ENCODE measurements around the gene KNDC1. TPM values are rescaled to one million over a fixed set of nuclear protein-coding genes. Genes with fewer than 3 reads are reported as not detected.

KNDC1 gene
- total and polyA plus RNA-seq, 10 of the 15 experiments (the other 5 are each of a cell fraction or from before 2014, with no cell fraction given) = 0.03 to 0.11 (median 0.05) TPM; not detected in 7

DNA sequence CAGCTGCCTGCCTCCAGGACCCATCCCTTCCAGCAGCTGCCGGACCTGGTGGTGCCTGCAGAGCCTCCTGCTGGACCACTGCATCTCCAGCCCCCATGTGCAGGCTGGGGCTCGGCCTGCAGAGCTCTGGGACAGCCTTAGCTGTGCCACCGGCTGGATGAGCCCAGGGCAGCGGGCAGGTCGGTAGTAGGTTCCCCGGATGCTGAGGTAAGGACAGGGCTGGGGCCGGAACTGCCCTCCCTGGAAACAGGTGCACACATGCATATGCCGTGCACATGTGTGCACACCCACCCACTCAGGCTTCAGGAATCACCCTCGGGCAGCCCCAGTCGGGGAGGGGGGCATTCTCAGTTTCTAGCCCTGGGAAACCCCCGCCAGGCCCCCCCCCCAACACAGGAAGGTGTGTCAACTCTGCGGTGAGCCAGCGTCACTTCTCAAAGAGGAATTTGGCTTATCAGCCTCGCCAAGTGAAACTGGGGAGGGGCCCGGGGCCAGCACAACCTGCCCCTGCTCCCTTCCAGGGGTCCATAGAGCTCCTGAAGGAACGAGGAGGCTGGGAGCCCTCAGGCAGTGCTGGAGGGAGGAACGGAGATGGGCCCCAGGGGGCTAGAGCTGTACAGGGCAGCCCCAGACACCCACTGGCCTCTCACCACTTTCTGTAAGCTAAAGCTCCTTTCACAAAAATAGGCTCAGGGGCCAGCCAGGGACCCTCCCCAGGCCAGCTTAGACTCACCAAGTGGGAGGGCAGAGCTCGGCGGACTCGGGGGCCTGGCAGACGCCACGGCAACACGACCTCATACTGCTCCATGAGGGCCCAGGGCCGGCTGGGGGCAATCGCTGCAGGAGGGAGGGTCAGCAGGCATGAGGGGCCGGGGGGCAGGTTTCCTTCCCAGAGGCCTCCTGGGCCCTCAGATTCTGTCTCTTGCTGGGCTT lies 115.0 kb downstream of the KNDC1 start:
- ChIA-PET RAD21 (ENCODE audit: unreplicated experiment) (interaction anchor here (1.2 to 2.4 kb wide), 5 partner anchors 14 to 131 kb away, joined by 3 to 9 read pairs (median 4); no protein-coding TSS in a partner anchor), POLR2A (interaction anchor here (0.5 to 1.5 kb wide), 5 partner anchors 9 to 116 kb away, joined by 3 to 7 read pairs (median 5); no protein-coding TSS in a partner anchor), SMC1A (ENCODE audit: uncharacterized antibody, unreplicated experiment) (interaction anchor here (1.0 to 1.5 kb wide), 3 partner anchors 12 to 127 kb away, joined by 4 to 5 read pairs (median 4); no protein-coding TSS in a partner anchor), CTCF (interaction anchor here (1.0 to 3.2 kb wide), 7 partner anchors 11 to 129 kb away, joined by 4 to 15 read pairs (median 5); no protein-coding TSS in a partner anchor)
- in situ Hi-C loops (cut with MboI) (no loop called here), intact Hi-C loops (cut with micrococcal nuclease; ENCODE audit: unreplicated experiment) (loop anchor here (2.0 kb wide), 1 partner anchor 34 kb away; the partner anchor contains the start of genes TUBGCP2 and ZNF511)
- H3K4me2 ChIP-seq (ENCODE audit: control insufficient read depth, insufficient read depth) = peak overlapping the region; percentile 90
- no peaks in the 10 kb centered on the region; the same call in 1 of the 2 replicates for H4K20me1 ChIP-seq (ENCODE audit: control insufficient read depth, insufficient read depth)
- ATAC-seq = peak; percentile 69
- under 1% methylated on average over 24 of the region's 26 CpGs for WGBS (ENCODE audit: insufficient coverage, insufficient replicate concordance, low lambda C conversion rate, missing lambda C conversion rate)
- peak overlapping the region; percentile 96 for H3K27ac ChIP-seq (ENCODE audit: control insufficient read depth, insufficient read depth)
- H3K36me3 ChIP-seq (ENCODE audit: control insufficient read depth in 2 of 2, insufficient read depth in 2 of 2, low read length in 1 of 2) = peaks cover 5 to 28% of the 10 kb centered on the region in 2 experiments
- BruUV-seq (replicated peaks) = no TSS peak
- peak overlapping the region; percentile 92 for H3K9ac ChIP-seq (ENCODE audit: control insufficient read depth, insufficient read depth, low read length)
- H2AFZ ChIP-seq (ENCODE audit: control insufficient read depth, low read depth, low read length) = no peak overlapping the region; the same call in none of the 2 replicates
- peak; percentile 90 for FAIRE-seq
- DNase-seq (ENCODE audit: low read depth, low spot score) = peak; percentile 72
- no peaks in the 10 kb centered on the region for H3K9me3 ChIP-seq (replicated peaks; ENCODE audit: control insufficient read depth, insufficient read depth, low read length)
- H3K4me1 ChIP-seq (ENCODE audit: control insufficient read depth, insufficient read depth, low read length) = peaks cover 33% of the 10 kb centered on the region
- H3K27me3 ChIP-seq (replicated peaks in 1 of 2; ENCODE audit: control insufficient read depth in 2 of 2, insufficient read depth in 2 of 2, low read length in 1 of 2) = no peaks in the 10 kb centered on the region
- peaks cover 23% of the 10 kb centered on the region for H3K79me2 ChIP-seq (ENCODE audit: control insufficient read depth, insufficient read depth, low read length)
- peak overlapping the region; percentile 94 for H3K4me3 ChIP-seq
- peak; percentile 79 for TF ChIP-seq MTA2 (IDR thresholded peaks at IDR 0.05; ENCODE audit: low read depth)
- TF ChIP-seq MXI1 (IDR thresholded peaks at IDR 0.05; ENCODE audit: low read depth, low read length) = peak; percentile 92
- TF ChIP-seq SUPT20H (IDR thresholded peaks at IDR 0.05; ENCODE audit: borderline replicate concordance, control insufficient read depth, low read depth, low read length) = no peak
- no peak for TF ChIP-seq NFYA (IDR thresholded peaks at IDR 0.05; ENCODE audit: borderline replicate concordance, low read depth, low read length)
- TF ChIP-seq EP300 (IDR thresholded peaks at IDR 0.05; ENCODE audit: borderline replicate concordance in 1 of 2, control insufficient read depth in 1 of 2, low read depth in 2 of 2, low read length in 2 of 2) = peak; percentile 18 to 29; a peak in 1 of 4 replicates
- TF ChIP-seq SIX5 (IDR thresholded peaks at IDR 0.05; ENCODE audit: low read depth, low read length, severe bottlenecking) = no peak
- TF ChIP-seq, protein P1, sequence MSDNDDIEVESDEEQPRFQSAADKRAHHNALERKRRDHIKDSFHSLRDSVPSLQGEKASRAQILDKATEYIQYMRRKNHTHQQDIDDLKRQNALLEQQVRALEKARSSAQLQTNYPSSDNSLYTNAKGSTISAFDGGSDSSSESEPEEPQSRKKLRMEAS (IDR thresholded peaks at IDR 0.05; ENCODE audit: low read depth, low read length) = peak; percentile 77
- TF ChIP-seq YBX1 (IDR thresholded peaks at IDR 0.05) = no peak
- no peak for TF ChIP-seq HDAC2 (IDR thresholded peaks at IDR 0.05)
- no peak for TF ChIP-seq ZNF24 (IDR thresholded peaks at IDR 0.05)
- TF ChIP-seq ZBED1 (IDR thresholded peaks at IDR 0.05; ENCODE audit: borderline replicate concordance) = peak; percentile 90; the same call in 1 of the 2 replicates
- TF ChIP-seq, protein P2, sequence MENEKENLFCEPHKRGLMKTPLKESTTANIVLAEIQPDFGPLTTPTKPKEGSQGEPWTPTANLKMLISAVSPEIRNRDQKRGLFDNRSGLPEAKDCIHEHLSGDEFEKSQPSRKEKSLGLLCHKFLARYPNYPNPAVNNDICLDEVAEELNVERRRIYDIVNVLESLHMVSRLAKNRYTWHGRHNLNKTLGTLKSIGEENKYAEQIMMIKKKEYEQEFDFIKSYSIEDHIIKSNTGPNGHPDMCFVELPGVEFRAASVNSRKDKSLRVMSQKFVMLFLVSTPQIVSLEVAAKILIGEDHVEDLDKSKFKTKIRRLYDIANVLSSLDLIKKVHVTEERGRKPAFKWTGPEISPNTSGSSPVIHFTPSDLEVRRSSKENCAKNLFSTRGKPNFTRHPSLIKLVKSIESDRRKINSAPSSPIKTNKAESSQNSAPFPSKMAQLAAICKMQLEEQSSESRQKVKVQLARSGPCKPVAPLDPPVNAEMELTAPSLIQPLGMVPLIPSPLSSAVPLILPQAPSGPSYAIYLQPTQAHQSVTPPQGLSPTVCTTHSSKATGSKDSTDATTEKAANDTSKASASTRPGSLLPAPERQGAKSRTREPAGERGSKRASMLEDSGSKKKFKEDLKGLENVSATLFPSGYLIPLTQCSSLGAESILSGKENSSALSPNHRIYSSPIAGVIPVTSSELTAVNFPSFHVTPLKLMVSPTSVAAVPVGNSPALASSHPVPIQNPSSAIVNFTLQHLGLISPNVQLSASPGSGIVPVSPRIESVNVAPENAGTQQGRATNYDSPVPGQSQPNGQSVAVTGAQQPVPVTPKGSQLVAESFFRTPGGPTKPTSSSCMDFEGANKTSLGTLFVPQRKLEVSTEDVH (IDR thresholded peaks at IDR 0.05; ENCODE audit: low read depth, partially characterized antibody) = no peak
- no peak for TF ChIP-seq KLF5 (IDR thresholded peaks at IDR 0.05; ENCODE audit: partially characterized antibody)
- TF ChIP-seq MEF2A (IDR thresholded peaks at IDR 0.05; ENCODE audit: insufficient read depth, low read depth, low read length) = peak; percentile 51; the same call in 1 of the 2 replicates
- TF ChIP-seq, protein P3, sequence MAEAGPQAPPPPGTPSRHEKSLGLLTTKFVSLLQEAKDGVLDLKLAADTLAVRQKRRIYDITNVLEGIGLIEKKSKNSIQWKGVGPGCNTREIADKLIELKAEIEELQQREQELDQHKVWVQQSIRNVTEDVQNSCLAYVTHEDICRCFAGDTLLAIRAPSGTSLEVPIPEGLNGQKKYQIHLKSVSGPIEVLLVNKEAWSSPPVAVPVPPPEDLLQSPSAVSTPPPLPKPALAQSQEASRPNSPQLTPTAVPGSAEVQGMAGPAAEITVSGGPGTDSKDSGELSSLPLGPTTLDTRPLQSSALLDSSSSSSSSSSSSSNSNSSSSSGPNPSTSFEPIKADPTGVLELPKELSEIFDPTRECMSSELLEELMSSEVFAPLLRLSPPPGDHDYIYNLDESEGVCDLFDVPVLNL (IDR thresholded peaks at IDR 0.05; ENCODE audit: low read depth, low read length) = no peak
- peak; percentile 96; the same call in 2 of the 3 replicates for TF ChIP-seq POU2F2 (IDR thresholded peaks at IDR 0.05; ENCODE audit: borderline replicate concordance, low read depth, low read length)
- no peak for TF ChIP-seq CBX3 (IDR thresholded peaks at IDR 0.05; ENCODE audit: borderline replicate concordance, low read depth)
